ENCODE measurements around the gene SNX30.

GRCh38 chr9:112811518-112811917, 61.0 kb downstream of the SNX30 start:
- TF ChIP-seq CTCF (IDR thresholded peaks at IDR 0.05) (no peak), POLR2A (IDR thresholded peaks at IDR 0.05) (no peak), POLR2AphosphoS5 (IDR thresholded peaks at IDR 0.05) (no peak)

Measured in gastroesophageal sphincter (tissue), 3 donors.